Activated naive CD4-positive, alpha-beta T cell treated with anti-CD3 and anti-CD28 coated beads, Interleukin-2, amount 10 ng/mL, durations not matched to agents 7 days and 5 days (primary cell): ENCODE results near the gene VWA1.

ENCODE experiments used
- CTCF ChIA-PET: fragments of 350-600 bp; sonication (Branson Sonifier 250); formaldehyde crosslinking; loops from one replicate; lab custom pipeline; 2021; ENCODE audit warnings: antibody characterized with exemption; lab: Charles Lee
- DNase-seq: peaks from one replicate; pipeline ENCODE4 v3.0.0-alpha.2; 2020
- H3K27ac Mint-ChIP-seq: one replicate; pipeline ENCODE4 v1.8.0; 2021; ENCODE audit warnings: mild to moderate bottlenecking, moderate library complexity, mixed read lengths
- H3K27me3 Mint-ChIP-seq: one replicate; pipeline ENCODE4 v1.8.0; 2021; ENCODE audit warnings: mild to moderate bottlenecking, mixed read lengths
- H3K36me3 Mint-ChIP-seq: one replicate; pipeline ENCODE4 v1.8.0; 2021; ENCODE audit warnings: mixed read lengths
- H3K4me1 Mint-ChIP-seq: one replicate; pipeline ENCODE4 v1.8.0; 2021; ENCODE audit warnings: mixed read lengths
- H3K4me3 Mint-ChIP-seq: one replicate; pipeline ENCODE4 v1.8.0; 2021; ENCODE audit warnings: mild to moderate bottlenecking, moderate library complexity, mixed read lengths
- H3K9me3 Mint-ChIP-seq: one replicate; pipeline ENCODE4 v1.8.0; 2021; ENCODE audit warnings: mixed read lengths

Gene VWA1, protein sequence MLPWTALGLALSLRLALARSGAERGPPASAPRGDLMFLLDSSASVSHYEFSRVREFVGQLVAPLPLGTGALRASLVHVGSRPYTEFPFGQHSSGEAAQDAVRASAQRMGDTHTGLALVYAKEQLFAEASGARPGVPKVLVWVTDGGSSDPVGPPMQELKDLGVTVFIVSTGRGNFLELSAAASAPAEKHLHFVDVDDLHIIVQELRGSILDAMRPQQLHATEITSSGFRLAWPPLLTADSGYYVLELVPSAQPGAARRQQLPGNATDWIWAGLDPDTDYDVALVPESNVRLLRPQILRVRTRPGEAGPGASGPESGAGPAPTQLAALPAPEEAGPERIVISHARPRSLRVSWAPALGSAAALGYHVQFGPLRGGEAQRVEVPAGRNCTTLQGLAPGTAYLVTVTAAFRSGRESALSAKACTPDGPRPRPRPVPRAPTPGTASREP

DNA sequence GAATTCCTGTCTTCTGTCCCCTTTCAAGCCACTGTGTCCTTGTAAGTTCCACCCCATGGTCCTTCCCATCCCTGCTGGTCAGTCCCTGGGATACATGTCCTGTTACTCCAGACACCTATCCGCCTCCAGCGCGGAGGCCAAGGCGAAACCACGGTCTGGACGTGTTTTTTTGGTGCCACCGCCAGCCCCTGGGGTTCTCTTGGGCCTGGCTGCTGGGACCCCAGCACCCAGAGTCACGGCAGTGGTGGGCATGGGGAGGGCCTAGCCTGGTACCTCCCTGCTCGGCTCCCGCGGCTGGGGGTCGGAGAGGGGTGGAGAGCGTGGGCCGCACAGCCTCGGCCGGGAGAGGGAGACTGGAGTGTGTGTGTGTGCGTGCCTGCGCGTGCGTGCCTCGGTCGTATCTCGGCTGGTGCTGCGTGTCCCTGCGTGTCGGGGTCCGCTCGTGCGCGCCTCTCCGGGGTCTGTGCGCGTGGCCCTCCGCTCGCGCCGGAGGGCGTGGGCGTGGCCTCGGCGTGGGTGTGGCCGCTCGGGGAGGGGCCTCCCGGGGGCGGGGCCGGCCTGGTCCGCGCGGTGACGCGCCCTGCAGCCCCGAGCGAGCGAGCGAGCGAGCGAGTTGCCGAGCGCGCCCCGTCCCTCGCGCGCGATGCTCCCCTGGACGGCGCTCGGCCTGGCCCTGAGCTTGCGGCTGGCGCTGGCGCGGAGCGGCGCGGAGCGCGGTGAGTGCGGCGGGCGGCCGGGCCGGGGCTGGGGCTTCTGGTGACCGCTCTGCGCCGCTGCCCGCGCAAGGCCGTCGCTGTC is at the start of gene VWA1:
VWA1 (plus strand) TSS at position 585 of the 798 bp plus-strand sequence; CDS start at position 644, 59 bp downstream.
- Mint-ChIP-seq H3K36me3 (no peaks in the 10 kb centered on the region), H3K9me3 (no peaks in the 10 kb centered on the region), H3K4me3 (peak within 1 kb of the TSS; percentile 50), H3K27ac (no peak within 1 kb of the TSS), H3K27me3 (peaks cover 84% of the 10 kb centered on the region), H3K4me1 (peaks cover 9% of the 10 kb centered on the region)
- CTCF ChIA-PET, result no interaction called here
- DNase-seq, result peak; percentile 74

- no peak overlapping the region for H3K4me3 Mint-ChIP-seq
- H3K9me3 Mint-ChIP-seq, result no peaks in the 10 kb centered on the region
- no peak for DNase-seq
- H3K4me1 Mint-ChIP-seq, result peaks cover under 1% of the 10 kb centered on the region
- no peaks in the 10 kb centered on the region for H3K27me3 Mint-ChIP-seq
- peaks cover 42% of the 10 kb centered on the region for H3K36me3 Mint-ChIP-seq
- CTCF ChIA-PET, result no interaction called here
- H3K27ac Mint-ChIP-seq, result no peak overlapping the region
Measured at GRCh38 chr1:1385931-1386330, 49.6 kb upstream of the VWA1 start.

DNA sequence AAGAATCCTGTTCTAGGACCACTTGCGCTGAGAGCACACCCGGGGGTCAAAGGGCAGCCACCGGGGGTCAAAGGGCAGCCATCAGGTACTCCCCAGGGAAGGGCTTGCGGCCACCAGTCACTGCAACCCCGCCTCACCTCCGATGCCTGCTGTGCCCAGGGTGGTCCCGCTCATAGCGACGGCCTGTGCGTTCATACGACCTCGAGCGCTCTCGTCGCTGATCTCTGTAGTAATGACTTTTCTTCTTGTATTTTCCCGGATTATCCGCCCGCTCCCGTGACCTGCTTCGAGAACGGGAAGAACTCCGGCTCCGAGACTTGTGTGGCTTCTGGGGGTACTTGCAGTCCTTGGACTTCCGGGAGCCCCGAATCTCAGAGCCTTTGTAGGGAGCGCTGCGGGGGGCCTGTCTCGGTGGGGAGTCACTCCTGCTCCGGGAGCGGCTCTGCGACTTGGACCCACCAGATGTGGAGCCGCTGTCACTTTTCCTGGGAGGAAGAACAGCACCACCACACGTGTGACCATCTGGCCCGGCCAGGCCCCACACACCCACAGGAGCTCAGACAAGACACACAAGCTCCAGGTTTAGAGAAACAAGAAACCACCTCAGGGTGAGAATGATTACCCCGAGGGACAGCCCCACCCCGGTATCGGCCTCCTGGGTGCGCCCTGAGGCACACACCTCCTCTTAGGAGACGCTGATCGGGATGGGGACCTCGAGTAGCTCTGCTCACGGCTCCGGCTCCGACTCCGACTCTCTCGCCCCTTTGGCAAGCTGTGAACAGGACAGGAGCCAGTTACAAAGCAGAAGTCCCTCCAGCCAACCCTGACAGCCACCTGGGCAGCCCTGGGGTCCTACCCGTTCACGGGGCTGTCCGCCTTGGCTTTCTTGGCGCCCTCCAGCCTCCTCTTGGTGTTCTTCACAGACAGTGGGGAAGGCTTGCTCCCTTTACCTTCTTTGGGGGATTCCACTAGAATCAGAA is 48.1 kb upstream of the VWA1 start:
- H3K36me3 Mint-ChIP-seq, result peaks cover 56% of the 10 kb centered on the region
- no peaks in the 10 kb centered on the region for H3K27me3 Mint-ChIP-seq
- H3K4me3 Mint-ChIP-seq, result no peak overlapping the region
- no peak overlapping the region for H3K27ac Mint-ChIP-seq
- no peak for DNase-seq
- H3K4me1 Mint-ChIP-seq, result peaks cover 4% of the 10 kb centered on the region
- no peaks in the 10 kb centered on the region for H3K9me3 Mint-ChIP-seq
- CTCF ChIA-PET, result interaction anchor here (0.7 to 1.8 kb wide), 2 partner anchors 12 to 15 kb away, joined by 4 to 5 read pairs; no protein-coding TSS in a partner anchor

DNA sequence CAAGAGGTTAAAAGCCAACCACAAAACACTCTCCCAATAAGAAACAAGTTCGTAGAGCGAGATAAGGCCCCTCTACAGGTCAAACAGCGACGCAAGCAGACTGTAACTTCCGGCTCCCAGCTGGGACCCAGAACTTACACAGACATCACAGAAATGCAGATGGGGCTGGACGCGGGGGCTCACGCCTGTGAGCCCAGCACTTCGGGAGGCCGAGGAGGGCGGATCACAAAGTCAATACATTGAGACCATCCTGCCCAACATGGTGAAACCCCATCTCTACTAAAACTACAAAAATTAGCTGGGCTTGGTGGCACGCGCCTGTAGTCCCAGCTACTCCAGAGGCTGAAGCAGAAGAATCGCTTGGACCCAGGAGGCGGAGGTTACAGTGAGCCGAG is 47.4 kb upstream of the VWA1 start:
- H3K27me3 Mint-ChIP-seq, result no peaks in the 10 kb centered on the region
- H3K9me3 Mint-ChIP-seq, result no peaks in the 10 kb centered on the region
- CTCF ChIA-PET, result interaction anchor here (0.7 to 3.7 kb wide), 3 partner anchors 11 to 14 kb away, joined by 4 to 14 read pairs (median 5); partner anchors contain the start of gene CCNL2
- peaks cover 61% of the 10 kb centered on the region for H3K36me3 Mint-ChIP-seq
- H3K27ac Mint-ChIP-seq, result no peak overlapping the region
- DNase-seq, result no peak
- H3K4me1 Mint-ChIP-seq, result peaks cover 4% of the 10 kb centered on the region
- no peak overlapping the region for H3K4me3 Mint-ChIP-seq

DNA sequence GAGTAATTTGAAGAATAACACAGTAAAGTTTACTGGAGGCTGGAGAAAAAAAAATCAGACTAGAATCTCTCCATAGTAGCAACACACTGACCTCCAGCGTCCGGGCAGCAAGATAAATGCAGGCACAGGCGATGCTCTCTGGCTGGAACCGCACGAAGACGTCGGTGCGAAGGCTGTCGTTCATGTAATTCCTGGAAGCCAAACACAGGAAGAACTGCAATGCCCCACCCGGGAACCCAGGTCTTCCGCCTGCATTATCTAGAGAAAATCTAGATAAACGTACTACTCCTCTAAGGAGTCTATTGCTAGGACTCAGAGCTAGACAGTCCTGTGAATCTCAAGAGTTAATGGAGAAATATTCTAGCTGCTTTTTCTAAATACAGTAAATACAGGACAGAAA is 44.8 kb upstream of the VWA1 start:
- Mint-ChIP-seq H3K27ac (no peak overlapping the region), H3K9me3 (no peaks in the 10 kb centered on the region), H3K27me3 (no peaks in the 10 kb centered on the region), H3K36me3 (peaks cover 83% of the 10 kb centered on the region), H3K4me1 (peaks cover 9% of the 10 kb centered on the region), H3K4me3 (no peak overlapping the region)
- no peak for DNase-seq
- CTCF ChIA-PET, result interaction anchor here (3.7 kb wide), 1 partner anchor 9 kb away, joined by 14 read pairs; the partner anchor contains the start of gene CCNL2

DNA sequence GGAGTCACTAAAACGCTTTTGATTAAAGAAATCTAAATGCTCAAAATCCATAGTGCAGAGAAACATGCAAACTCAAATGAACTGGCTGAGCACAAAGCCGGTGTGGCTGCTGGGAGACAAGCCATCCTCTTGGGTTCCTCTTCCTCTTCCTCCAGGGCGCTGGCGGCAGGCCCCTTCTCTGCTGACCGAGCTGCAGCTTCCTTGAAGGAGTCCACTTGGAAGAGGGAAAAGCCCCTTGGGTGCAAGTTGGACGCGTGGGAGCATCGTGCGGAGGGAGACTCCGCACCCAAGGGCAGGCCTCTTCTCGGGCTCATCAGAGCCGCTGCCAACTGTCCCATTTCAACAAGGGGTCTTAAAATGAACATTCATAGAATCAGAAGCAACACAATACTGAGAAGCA is 44.3 kb upstream of the VWA1 start:
- no peak for DNase-seq
- CTCF ChIA-PET, result interaction anchor here (1.1 to 3.7 kb wide), 2 partner anchors 8 to 12 kb away, joined by 3 to 14 read pairs; partner anchors contain the start of gene CCNL2
- no peak overlapping the region for H3K27ac Mint-ChIP-seq

GRCh38 chr1:1393014-1393413 is 42.5 kb upstream of the VWA1 start:
- Mint-ChIP-seq H3K27me3 (no peaks in the 10 kb centered on the region), H3K27ac (peak overlapping the region; percentile 55), H3K9me3 (no peaks in the 10 kb centered on the region), H3K4me3 (no peak overlapping the region), H3K4me1 (peaks cover 19% of the 10 kb centered on the region), H3K36me3 (peaks cover 73% of the 10 kb centered on the region)
- CTCF ChIA-PET, result no interaction called here
- DNase-seq, result no peak

More for the DNA sequence above, 44.3 kb upstream of the VWA1 start:
- H3K36me3 Mint-ChIP-seq, result peaks cover 79% of the 10 kb centered on the region
- no peaks in the 10 kb centered on the region for H3K27me3 Mint-ChIP-seq
- no peak overlapping the region for H3K4me3 Mint-ChIP-seq
- H3K4me1 Mint-ChIP-seq, result peaks cover 10% of the 10 kb centered on the region
- H3K9me3 Mint-ChIP-seq, result no peaks in the 10 kb centered on the region

- H3K27ac Mint-ChIP-seq, result no peak overlapping the region
- CTCF ChIA-PET, result no interaction called here
- H3K36me3 Mint-ChIP-seq, result peaks cover 73% of the 10 kb centered on the region
- H3K9me3 Mint-ChIP-seq, result no peaks in the 10 kb centered on the region
- H3K4me3 Mint-ChIP-seq, result no peak overlapping the region
- H3K27me3 Mint-ChIP-seq, result no peaks in the 10 kb centered on the region
- H3K4me1 Mint-ChIP-seq, result peaks cover 23% of the 10 kb centered on the region
- no peak for DNase-seq
Measured at GRCh38 chr1:1393428-1393827, 42.1 kb upstream of the VWA1 start.

DNA sequence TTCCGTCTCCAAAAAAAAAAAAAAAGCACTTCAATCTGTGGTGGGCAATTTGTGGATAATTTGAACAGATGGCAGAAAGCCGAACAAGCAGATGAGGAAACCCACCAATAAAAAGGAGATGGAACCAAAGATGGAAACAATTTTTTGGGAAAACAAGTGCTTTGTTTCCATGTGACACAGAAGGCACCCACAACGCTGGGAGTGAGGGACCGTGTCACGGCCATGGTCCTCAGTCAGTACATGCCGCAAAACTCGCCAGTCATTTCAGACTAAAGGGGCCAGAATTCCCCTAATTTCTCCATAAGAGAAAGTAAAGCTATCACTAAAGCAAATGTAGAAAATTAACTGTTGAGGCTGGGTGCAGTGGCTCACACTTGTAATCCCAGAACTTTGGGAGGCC is 41.4 kb upstream of the VWA1 start:
- peaks cover 24% of the 10 kb centered on the region for H3K4me1 Mint-ChIP-seq
- H3K36me3 Mint-ChIP-seq, result peaks cover 68% of the 10 kb centered on the region
- no peaks in the 10 kb centered on the region for H3K9me3 Mint-ChIP-seq
- CTCF ChIA-PET, result no interaction called here
- H3K27ac Mint-ChIP-seq, result no peak overlapping the region
- no peaks in the 10 kb centered on the region for H3K27me3 Mint-ChIP-seq
- no peak for DNase-seq
- no peak overlapping the region for H3K4me3 Mint-ChIP-seq

DNA sequence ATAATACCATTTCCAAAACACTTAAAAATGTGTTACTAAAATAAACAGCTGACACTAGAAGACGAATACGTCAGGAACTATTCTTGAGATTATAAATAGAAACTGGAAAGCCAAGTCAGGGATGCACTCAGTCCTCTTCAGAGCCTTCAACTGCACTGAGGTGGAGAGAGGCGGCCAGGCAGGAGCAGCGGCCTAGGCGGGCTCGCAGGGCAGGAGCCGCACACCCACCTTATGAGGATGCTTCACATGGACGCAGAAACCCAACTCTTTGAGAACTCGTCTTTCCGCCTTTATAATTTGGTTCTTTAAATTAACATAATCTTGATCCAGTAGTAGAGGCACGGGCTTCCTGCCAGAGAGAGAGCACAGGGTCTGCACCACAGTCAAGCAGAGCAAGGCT is 40.3 kb upstream of the VWA1 start:
- peaks cover 62% of the 10 kb centered on the region for H3K36me3 Mint-ChIP-seq
- CTCF ChIA-PET, result no interaction called here
- H3K27ac Mint-ChIP-seq, result no peak overlapping the region
- H3K27me3 Mint-ChIP-seq, result no peaks in the 10 kb centered on the region
- H3K4me1 Mint-ChIP-seq, result peaks cover 30% of the 10 kb centered on the region
- no peaks in the 10 kb centered on the region for H3K9me3 Mint-ChIP-seq
- H3K4me3 Mint-ChIP-seq, result no peak overlapping the region
- no peak for DNase-seq

- Mint-ChIP-seq H3K36me3 (peaks cover 53% of the 10 kb centered on the region), H3K9me3 (no peaks in the 10 kb centered on the region), H3K27me3 (no peaks in the 10 kb centered on the region), H3K4me3 (peak overlapping the region; percentile 89), H3K27ac (peak overlapping the region; percentile 87), H3K4me1 (peaks cover 49% of the 10 kb centered on the region)
- no peak for DNase-seq
- CTCF ChIA-PET, result interaction anchor here (1.1 to 3.8 kb wide), 2 partner anchors 8 to 43 kb away, joined by 3 to 14 read pairs; no protein-coding TSS in a partner anchor
Measured at GRCh38 chr1:1397839-1398523, 37.5 kb upstream of the VWA1 start.

DNA sequence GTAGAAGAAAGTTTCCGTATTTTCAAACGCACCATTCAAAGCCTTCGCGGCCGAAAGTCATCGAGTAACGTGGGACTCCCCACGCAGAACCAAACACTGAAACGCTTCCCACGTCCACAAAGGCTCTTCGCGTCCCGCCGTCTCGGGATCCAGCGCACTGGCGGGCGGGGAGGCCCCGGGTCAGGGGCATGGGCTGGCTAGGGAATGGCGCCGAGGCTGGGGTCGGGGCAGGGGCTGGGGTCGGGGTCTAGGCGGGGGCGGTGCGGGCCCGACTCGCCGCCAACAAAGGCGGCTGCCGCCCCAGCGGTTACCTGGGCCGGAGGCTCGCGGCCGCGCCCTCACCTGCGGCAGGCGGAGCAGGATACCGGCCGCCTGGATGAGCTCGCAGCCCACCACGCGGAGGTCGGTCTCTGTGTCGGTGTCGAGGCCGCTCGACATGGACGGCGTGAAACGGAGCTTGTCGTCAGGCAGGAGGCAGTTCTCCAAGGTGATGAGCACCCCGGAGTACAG is 36.8 kb upstream of the VWA1 start:
- peaks cover 51% of the 10 kb centered on the region for H3K36me3 Mint-ChIP-seq
- CTCF ChIA-PET, result interaction anchor here (1.0 to 3.8 kb wide), 5 partner anchors 9 to 106 kb away, joined by 3 to 14 read pairs (median 4); no protein-coding TSS in a partner anchor

More for the DNA sequence above, 36.8 kb upstream of the VWA1 start:
- Mint-ChIP-seq H3K27me3 (no peaks in the 10 kb centered on the region), H3K4me1 (peaks cover 53% of the 10 kb centered on the region), H3K27ac (peak overlapping the region; percentile 87), H3K4me3 (peak overlapping the region; percentile 89), H3K9me3 (no peaks in the 10 kb centered on the region)
- DNase-seq, result no peak
